GM23338 (cell line): ENCODE data around the gene GLG1. TPM values are rescaled to one million over a fixed set of nuclear protein-coding genes. Genes with fewer than 3 reads are reported as not detected.

Experiments
- ATAC-seq: fragments of 200-7000 bp; cut with Tn5 transposase; 3 replicates; pipeline ENCODE4 v1.9.1; 2020
- DNase-seq: peaks from one replicate; pipeline ENCODE4 v3.0.0-alpha.2; 2015; ENCODE audit warnings: low spot score
- H2AFZ ChIP-seq: fragments of 200-600 bp; sonication (generic); 2 replicates; pipeline ENCODE4 v1.8.0; 2016; ENCODE audit warnings: antibody characterized with exemption, mild to moderate bottlenecking, moderate library complexity
- H3F3A ChIP-seq: fragments of 200-600 bp; sonication (generic); replicated peaks from 2 replicates; pipeline ENCODE4 v1.8.0; 2017; ENCODE audit warnings: antibody characterized with exemption, mixed run types, low read depth
- H3K27ac ChIP-seq: fragments of 200-600 bp; sonication (generic); 2 replicates; pipeline ENCODE4 v1.6.1; 2016; ENCODE audit warnings: low read depth
- H3K27me3 ChIP-seq: fragments of 200-600 bp; sonication (generic); 2 replicates; pipeline ENCODE4 v1.8.0; 2016; ENCODE audit warnings: mild to moderate bottlenecking, mixed run types, moderate library complexity; ENCODE audit not compliant: insufficient read depth
- H3K36me3 ChIP-seq: fragments of 200-600 bp; sonication (generic); 2 replicates; pipeline ENCODE4 v1.8.0; 2016; ENCODE audit warnings: mild to moderate bottlenecking; ENCODE audit not compliant: insufficient read depth
- H3K4me1 ChIP-seq: fragments of 200-600 bp; sonication (generic); 2 replicates; pipeline ENCODE4 v1.8.0; 2016; ENCODE audit warnings: mild to moderate bottlenecking, moderate library complexity; ENCODE audit not compliant: insufficient read depth
- H3K4me2 ChIP-seq: fragments of 200-600 bp; sonication (generic); 2 replicates; pipeline ENCODE4 v1.7.1; 2017; ENCODE audit warnings: mixed run types
- H3K4me3 ChIP-seq: fragments of 200-600 bp; sonication (generic); 2 replicates; pipeline ENCODE4 v1.6.1; 2016; ENCODE audit warnings: mixed run types
- H3K79me2 ChIP-seq: fragments of 200-600 bp; sonication (generic); replicated peaks from 2 replicates; pipeline ENCODE4 v1.8.0; 2017; ENCODE audit warnings: mild to moderate bottlenecking; ENCODE audit not compliant: insufficient read depth
- H3K9me2 ChIP-seq: fragments of 200-600 bp; sonication (generic); 2 replicates; pipeline ENCODE4 v1.8.0; 2017; ENCODE audit not compliant: insufficient read depth
- H4K20me1 ChIP-seq: fragments of 200-600 bp; sonication (generic); replicated peaks from 2 replicates; pipeline ENCODE4 v1.8.0; 2017; ENCODE audit warnings: mild to moderate bottlenecking; ENCODE audit not compliant: insufficient read depth
- H3K27ac Mint-ChIP-seq: 2 replicates; pipeline ENCODE4 v1.8.0; 2020; ENCODE audit warnings: inconsistent platforms, mild to moderate bottlenecking, moderate library complexity, mixed read lengths
- H3K27me3 Mint-ChIP-seq: 3 replicates; pipeline ENCODE4 v1.8.0; 2022; ENCODE audit warnings: low read depth, mild to moderate bottlenecking, moderate library complexity, mixed read lengths, inconsistent platforms; ENCODE audit not compliant: insufficient read depth, poor library complexity
- H3K36me3 Mint-ChIP-seq: 3 replicates; pipeline ENCODE4 v1.8.0; 2021; ENCODE audit warnings: low read depth, mild to moderate bottlenecking, inconsistent platforms, moderate library complexity, mixed read lengths
- H3K4me1 Mint-ChIP-seq: 3 replicates; pipeline ENCODE4 v1.8.0; 2020; ENCODE audit warnings: mild to moderate bottlenecking, inconsistent platforms, mixed read lengths
- H3K4me3 Mint-ChIP-seq: 3 replicates; pipeline ENCODE4 v1.8.0; 2021; ENCODE audit warnings: moderate library complexity, mild to moderate bottlenecking, inconsistent platforms, mixed read lengths
- H3K9me3 Mint-ChIP-seq: 3 replicates; pipeline ENCODE4 v1.8.0; 2020; ENCODE audit warnings: moderate library complexity, mild to moderate bottlenecking, inconsistent platforms, mixed read lengths
- CREB1 ChIP-seq: fragments of 250-450 bp; sonication (Bioruptor Pico); IDR thresholded peaks from 2 replicates; pipeline ENCODE4 v1.5.0; 2020; ENCODE audit warnings: low read depth, mild to moderate bottlenecking, moderate library complexity
- CTCF ChIP-seq, 2 experiments: fragments of 200-600 bp in 1 of 2; sonication (generic) in 1 of 2; conservative IDR thresholded peaks; 2 replicates each; pipeline versions ENCODE4 v1.5.1 to v1.6.1; 2016 to 2017; ENCODE audit warnings: antibody characterized with exemption in 2 of 2, low read depth in 2 of 2, mild to moderate bottlenecking in 2 of 2, moderate library complexity in 1 of 2
- ETS1 ChIP-seq: IDR thresholded peaks from 2 replicates; pipeline ENCODE4 v1.6.1; 2016; ENCODE audit warnings: antibody characterized with exemption
- EZH2 ChIP-seq: fragments of 200-600 bp; sonication (generic); IDR thresholded peaks from one replicate; pipeline ENCODE4 v1.8.0; 2017; ENCODE audit warnings: antibody characterized with exemption, mild to moderate bottlenecking, low read depth; ENCODE audit not compliant: unreplicated experiment
- EZH2phosphoT487 ChIP-seq: fragments of 200-600 bp; sonication (generic); IDR thresholded peaks from one replicate; pipeline ENCODE4 v1.8.1; 2018; ENCODE audit warnings: antibody characterized with exemption; ENCODE audit not compliant: unreplicated experiment
- JUNB ChIP-seq: IDR thresholded peaks from one replicate; pipeline ENCODE4 v1.6.1; 2016; ENCODE audit warnings: antibody characterized with exemption; ENCODE audit not compliant: unreplicated experiment
- NANOG ChIP-seq: IDR thresholded peaks from 2 replicates; pipeline ENCODE4 v1.6.1; 2016; ENCODE audit warnings: antibody characterized with exemption, borderline replicate concordance
- POLR2AphosphoS5 ChIP-seq: IDR thresholded peaks from 2 replicates; pipeline ENCODE4 v1.6.1; 2016; ENCODE audit warnings: antibody characterized with exemption, low read depth
- REST ChIP-seq: IDR thresholded peaks from one replicate; pipeline ENCODE4 v1.6.1; 2018; ENCODE audit warnings: antibody characterized with exemption; ENCODE audit not compliant: unreplicated experiment
- STAT1 ChIP-seq: IDR thresholded peaks from one replicate; pipeline ENCODE4 v1.6.1; 2016; ENCODE audit warnings: antibody characterized with exemption; ENCODE audit not compliant: unreplicated experiment
- ZNF114 ChIP-seq: fragments of 250-450 bp; sonication (Bioruptor Pico); IDR thresholded peaks from 2 replicates; pipeline ENCODE4 v1.5.0; 2020; ENCODE audit warnings: mild to moderate bottlenecking, moderate library complexity
- ZNF331 ChIP-seq: fragments of 250-450 bp; sonication (Bioruptor Pico); IDR thresholded peaks from 2 replicates; pipeline ENCODE4 v1.5.0; 2020; ENCODE audit warnings: low read depth, mild to moderate bottlenecking, moderate library complexity
- ZNF462 ChIP-seq: fragments of 250-450 bp; sonication (Bioruptor Pico); IDR thresholded peaks from 2 replicates; pipeline ENCODE4 v1.5.0; 2020; ENCODE audit warnings: mild to moderate bottlenecking, moderate library complexity
- polyA plus RNA-seq: library from polyadenylated mRNA; unstranded; fragments of >200 nt; fragmentation: Nextera tagmentation; extraction: Ambion mirVana; gene quantifications from 2 replicates; pipeline ENCODE4 v1.2.1, GENCODE V29; 2016
- total RNA-seq: library from RNA; depleted of rRNA; stranded (reverse); fragments of >200 nt; shearing (Covaris generic); gene quantifications from 2 replicates; pipeline ENCODE4 v1.2.3, GENCODE V29; 2014

GLG1 gene
- total and polyA plus RNA-seq, 2 experiments from 2014 or later, result 61.2 to 211 TPM

GRCh38 chr16:74651841-74652240, 44.9 kb upstream of the GLG1 start:
- no peak overlapping the region for H3K27ac Mint-ChIP-seq
- Histone ChIP-seq H3K4me2 (no peak overlapping the region), H2AFZ (no peak overlapping the region), H3F3A (peaks cover 19% of the 10 kb centered on the region), H3K79me2 (peaks cover 91% of the 10 kb centered on the region), H3K27me3 (no peaks in the 10 kb centered on the region), H3K4me3 (no peak overlapping the region), H3K9me2 (no peaks in the 10 kb centered on the region), H3K4me1 (no peaks in the 10 kb centered on the region), H3K27ac (no peak overlapping the region), H3K36me3 (peaks cover 78% of the 10 kb centered on the region), H4K20me1 (peaks cover 74% of the 10 kb centered on the region)
- TF ChIP-seq STAT1 (no peak), EZH2 (no peak), CTCF (conservative IDR thresholded peaks at IDR 0.05; ENCODE audit: low read depth in 2 of 2) (no peak), ZNF114 (no peak), JUNB (no peak), ZNF462 (CRISPR knock-in tag) (no peak), CREB1 (CRISPR knock-in tag) (no peak), ZNF331 (no peak), EZH2phosphoT487 (no peak), POLR2AphosphoS5 (no peak), NANOG (no peak), REST (no peak), ETS1 (no peak)
- peaks cover 4% of the 10 kb centered on the region for H3K27me3 Mint-ChIP-seq
- ATAC-seq (no peak), DNase-seq (no peak)
- no peaks in the 10 kb centered on the region for H3K4me1 Mint-ChIP-seq
- H3K36me3 Mint-ChIP-seq, result peaks cover 77% of the 10 kb centered on the region
- no peaks in the 10 kb centered on the region; the same call in 2 of the 3 replicates for H3K9me3 Mint-ChIP-seq
- no peak overlapping the region for H3K4me3 Mint-ChIP-seq
